Measurements from ENCODE around the gene STK39. TPM values are rescaled to one million over a fixed set of nuclear protein-coding genes. Genes with fewer than 3 reads are reported as not detected.

STK39 gene
- total RNA-seq, 4 donors from 2014 or later, result 6.4 to 9.0 (median 6.7) TPM

DNA sequence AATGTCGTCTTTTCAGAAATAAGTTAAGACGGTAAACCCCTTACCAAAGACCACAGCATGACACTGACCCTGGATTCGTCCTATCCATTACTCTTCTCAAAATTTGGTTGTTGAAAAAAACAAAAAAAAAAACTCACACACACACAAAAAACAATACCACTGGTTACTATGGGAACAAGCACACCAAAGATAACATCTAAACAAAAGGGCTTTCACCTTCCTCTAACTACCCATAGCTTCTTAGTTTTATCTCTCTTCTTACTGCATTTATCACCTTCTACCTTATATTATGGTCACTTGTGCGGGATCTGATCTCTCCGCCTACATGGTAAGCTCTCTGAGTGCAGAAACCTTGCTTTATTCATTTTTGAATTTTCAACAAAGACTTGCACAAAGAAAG is 192.7 kb downstream of the STK39 start:
- intact Hi-C loops (cut with DNase I), result no loop called here
- WGBS, 2 donors, result 85 to 87% methylated on average over 5 of the region's 5 CpGs

DNA sequence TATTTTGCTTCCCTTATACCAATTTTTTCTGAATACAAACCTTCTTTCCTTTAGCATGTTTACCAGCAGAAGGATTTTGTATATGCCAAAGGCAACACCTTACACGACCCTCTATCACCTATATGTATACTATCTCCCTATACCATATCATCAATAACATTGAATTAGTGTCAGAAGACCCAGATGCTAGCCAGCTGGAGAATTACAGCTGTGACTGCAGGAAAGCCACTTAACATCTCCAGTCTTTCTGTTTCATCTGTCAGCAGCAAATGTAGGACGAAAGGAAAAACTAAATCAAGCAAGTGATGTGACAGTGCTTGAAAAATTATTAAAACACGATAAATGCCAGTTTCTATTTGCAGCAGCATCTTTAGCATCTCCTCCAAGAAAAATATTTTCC is 193.7 kb downstream of the STK39 start:
- 88 to 93% methylated on average over 3 of the region's 3 CpGs for WGBS, 2 donors
- no peaks in the 10 kb centered on the region for H3K36me3 ChIP-seq
- TF ChIP-seq POLR2A (IDR thresholded peaks at IDR 0.05), result no peak
- TF ChIP-seq, protein P1, sequence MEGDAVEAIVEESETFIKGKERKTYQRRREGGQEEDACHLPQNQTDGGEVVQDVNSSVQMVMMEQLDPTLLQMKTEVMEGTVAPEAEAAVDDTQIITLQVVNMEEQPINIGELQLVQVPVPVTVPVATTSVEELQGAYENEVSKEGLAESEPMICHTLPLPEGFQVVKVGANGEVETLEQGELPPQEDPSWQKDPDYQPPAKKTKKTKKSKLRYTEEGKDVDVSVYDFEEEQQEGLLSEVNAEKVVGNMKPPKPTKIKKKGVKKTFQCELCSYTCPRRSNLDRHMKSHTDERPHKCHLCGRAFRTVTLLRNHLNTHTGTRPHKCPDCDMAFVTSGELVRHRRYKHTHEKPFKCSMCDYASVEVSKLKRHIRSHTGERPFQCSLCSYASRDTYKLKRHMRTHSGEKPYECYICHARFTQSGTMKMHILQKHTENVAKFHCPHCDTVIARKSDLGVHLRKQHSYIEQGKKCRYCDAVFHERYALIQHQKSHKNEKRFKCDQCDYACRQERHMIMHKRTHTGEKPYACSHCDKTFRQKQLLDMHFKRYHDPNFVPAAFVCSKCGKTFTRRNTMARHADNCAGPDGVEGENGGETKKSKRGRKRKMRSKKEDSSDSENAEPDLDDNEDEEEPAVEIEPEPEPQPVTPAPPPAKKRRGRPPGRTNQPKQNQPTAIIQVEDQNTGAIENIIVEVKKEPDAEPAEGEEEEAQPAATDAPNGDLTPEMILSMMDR (IDR thresholded peaks at IDR 0.05), result no peak
- H3K27me3 ChIP-seq, result no peaks in the 10 kb centered on the region
- intact Hi-C loops (cut with DNase I), result no loop called here
- H3K4me1 ChIP-seq, result no peaks in the 10 kb centered on the region
- H3K27ac ChIP-seq, result no peak overlapping the region
- DNase-seq, result no peak
- no peak overlapping the region for H3K4me3 ChIP-seq (replicated peaks in 1 of 3)
- H3K9me3 ChIP-seq, result no peaks in the 10 kb centered on the region

More for the DNA sequence above, 192.7 kb downstream of the STK39 start:
- Histone ChIP-seq H3K4me1 (no peaks in the 10 kb centered on the region), H3K27ac (no peak overlapping the region), H3K9me3 (no peaks in the 10 kb centered on the region), H3K4me3 (replicated peaks in 1 of 3) (no peak overlapping the region), H3K36me3 (no peaks in the 10 kb centered on the region), H3K27me3 (no peaks in the 10 kb centered on the region)
- no peak for DNase-seq
- TF ChIP-seq, protein P1 (IDR thresholded peaks at IDR 0.05), result no peak
- TF ChIP-seq POLR2A (IDR thresholded peaks at IDR 0.05), result no peak

- H3K4me1 ChIP-seq, result no peaks in the 10 kb centered on the region
- TF ChIP-seq, protein P1 (IDR thresholded peaks at IDR 0.05), result no peak
- no peak for TF ChIP-seq POLR2A (IDR thresholded peaks at IDR 0.05)
- H3K9me3 ChIP-seq, result no peaks in the 10 kb centered on the region
- no peak overlapping the region for H3K4me3 ChIP-seq (replicated peaks in 1 of 3)
- intact Hi-C loops (cut with DNase I), result no loop called here
- H3K36me3 ChIP-seq, result no peaks in the 10 kb centered on the region
- no peaks in the 10 kb centered on the region for H3K27me3 ChIP-seq
- WGBS, 2 donors, result 91 to 93% methylated on average over 4 of the region's 4 CpGs
- H3K27ac ChIP-seq, result no peak overlapping the region
- DNase-seq, result no peak
Observed at GRCh38 chr2:168052773-168053172, 194.6 kb downstream of the STK39 start.

DNA sequence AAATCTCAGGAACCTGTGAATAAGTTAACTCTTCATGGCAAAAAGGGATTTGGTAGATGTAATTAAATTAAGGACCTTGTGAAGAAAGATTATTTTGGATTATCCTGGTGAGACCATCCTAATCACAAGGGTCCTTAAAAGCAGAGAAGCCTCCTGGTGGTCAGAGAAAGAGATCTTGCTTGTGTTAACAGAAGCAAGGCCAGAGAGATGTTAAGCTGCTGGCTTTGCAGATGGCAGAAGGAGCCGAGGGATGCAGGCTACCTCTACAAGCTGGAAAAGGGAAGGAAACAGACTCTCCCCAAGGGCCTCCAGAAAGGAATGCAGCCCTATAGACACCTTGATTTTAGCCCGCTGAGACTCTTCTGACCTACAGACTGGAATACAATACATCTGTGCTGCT is 197.0 kb downstream of the STK39 start:
- H3K9me3 ChIP-seq, result no peaks in the 10 kb centered on the region
- no peaks in the 10 kb centered on the region for H3K27me3 ChIP-seq
- no peak overlapping the region for H3K27ac ChIP-seq
- no peaks in the 10 kb centered on the region for H3K4me1 ChIP-seq
- TF ChIP-seq POLR2A (IDR thresholded peaks at IDR 0.05), result no peak
- TF ChIP-seq, protein P1 (IDR thresholded peaks at IDR 0.05), result no peak
- 65 to 78% methylated on average over 2 of the region's 2 CpGs for WGBS, 2 donors
- H3K4me3 ChIP-seq (replicated peaks in 1 of 3), result no peak overlapping the region
- intact Hi-C loops (cut with DNase I), result no loop called here
- H3K36me3 ChIP-seq, result no peaks in the 10 kb centered on the region
- no peak for DNase-seq

DNA sequence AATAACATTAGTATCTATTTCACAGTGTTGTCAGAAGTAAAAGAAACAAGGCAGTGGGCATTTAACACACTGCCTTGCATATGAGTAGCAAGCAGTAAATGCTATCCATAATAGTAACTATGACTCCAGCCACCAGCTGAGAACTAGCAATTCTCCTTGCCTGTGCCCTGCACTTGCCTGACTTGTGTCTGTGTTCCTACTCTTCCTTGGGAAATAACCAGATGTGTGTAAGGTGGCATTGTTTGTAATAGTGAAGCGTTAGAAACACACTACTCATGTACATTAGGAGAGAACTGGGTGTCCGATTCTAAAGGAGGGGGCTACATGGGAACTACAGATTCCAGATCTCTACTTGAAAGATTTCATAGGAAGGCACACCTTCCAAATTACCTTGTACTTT is 197.8 kb downstream of the STK39 start:
- 96 to 97% methylated on average over 2 of the region's 2 CpGs for WGBS, 2 donors
- H3K27ac ChIP-seq, result no peak overlapping the region
- no peaks in the 10 kb centered on the region for H3K4me1 ChIP-seq
- no peaks in the 10 kb centered on the region for H3K36me3 ChIP-seq
- H3K9me3 ChIP-seq, result no peaks in the 10 kb centered on the region
- no peaks in the 10 kb centered on the region for H3K27me3 ChIP-seq
- TF ChIP-seq, protein P1 (IDR thresholded peaks at IDR 0.05), result no peak
- no peak for TF ChIP-seq POLR2A (IDR thresholded peaks at IDR 0.05)
- DNase-seq, result no peak
- H3K4me3 ChIP-seq (replicated peaks in 1 of 3), result no peak overlapping the region
- intact Hi-C loops (cut with DNase I), result no loop called here
